Amniotic epithelial cell (primary cell): ENCODE results near the gene FSTL1.

Experiments
- DNase-seq: peaks from one replicate; pipeline ENCODE4 v3.0.0-alpha.2; 2010; ENCODE audit warnings: low read depth

The FSTL1 gene

DNA sequence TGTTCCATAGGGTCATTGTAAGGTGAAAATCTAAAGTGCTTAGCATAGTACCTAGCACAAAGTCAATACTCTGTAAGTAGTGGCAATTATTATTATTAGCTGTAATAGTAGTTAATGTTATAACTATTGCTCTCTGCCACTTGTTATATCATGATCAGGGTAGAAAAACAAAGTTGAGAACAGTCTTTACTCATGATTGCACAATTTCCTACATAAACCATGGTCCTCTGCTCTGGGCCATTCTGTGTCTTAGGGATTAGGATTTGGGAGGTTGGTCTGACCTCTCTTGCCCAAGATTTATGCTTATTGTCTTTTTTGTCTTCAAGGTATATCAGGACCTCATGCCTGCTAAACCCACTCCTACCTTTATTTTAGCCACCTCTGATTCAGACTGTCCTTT, 97.3 kb downstream of the FSTL1 start:
- peak; percentile 32 for DNase-seq

DNA sequence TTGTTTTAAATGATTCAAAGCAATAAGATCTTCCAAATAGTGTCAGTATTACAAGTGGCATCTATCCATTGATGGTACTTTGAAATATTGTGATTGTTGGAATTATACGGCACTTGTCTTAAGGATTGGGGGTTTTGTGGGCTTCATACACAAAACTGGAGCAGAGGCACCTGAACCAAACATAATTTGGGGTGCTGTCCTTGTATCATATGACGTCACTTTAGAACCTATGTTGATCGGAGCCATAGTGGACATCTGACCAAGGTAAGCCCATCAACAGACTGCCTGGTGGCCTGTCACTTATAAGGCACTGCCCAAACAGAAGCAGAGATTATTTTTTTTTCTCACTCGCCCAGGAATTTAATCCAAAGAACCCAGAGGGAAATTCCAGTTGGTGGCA, 98.8 kb downstream of the FSTL1 start:
- DNase-seq, result no peak

DNA sequence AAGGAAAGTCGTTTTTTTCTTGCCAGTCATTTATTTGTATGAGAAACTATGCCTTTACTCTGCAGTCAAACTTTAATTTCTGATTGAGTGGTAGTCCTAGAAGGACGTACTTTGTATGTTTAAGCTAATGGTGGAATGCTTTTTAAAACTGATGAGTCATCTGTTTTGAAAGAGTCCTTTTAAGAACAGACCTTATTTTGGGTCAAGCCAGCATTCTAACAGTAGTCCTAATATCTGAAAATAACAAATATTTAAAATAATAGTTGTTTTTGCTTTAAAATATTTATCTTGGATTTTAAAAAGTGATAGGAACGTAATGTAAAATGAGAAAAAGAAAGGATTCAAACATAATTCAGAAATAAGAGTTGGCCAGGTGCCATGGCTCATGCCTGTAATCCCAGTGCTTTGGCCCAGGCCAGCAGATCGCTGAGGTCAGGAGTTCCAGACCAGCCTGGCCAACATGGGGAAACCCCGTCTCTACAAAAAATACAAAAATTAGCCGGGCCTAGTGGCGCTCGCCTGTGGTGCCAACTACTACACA, 100.3 kb downstream of the FSTL1 start:
- peak; percentile 84 for DNase-seq

DNA sequence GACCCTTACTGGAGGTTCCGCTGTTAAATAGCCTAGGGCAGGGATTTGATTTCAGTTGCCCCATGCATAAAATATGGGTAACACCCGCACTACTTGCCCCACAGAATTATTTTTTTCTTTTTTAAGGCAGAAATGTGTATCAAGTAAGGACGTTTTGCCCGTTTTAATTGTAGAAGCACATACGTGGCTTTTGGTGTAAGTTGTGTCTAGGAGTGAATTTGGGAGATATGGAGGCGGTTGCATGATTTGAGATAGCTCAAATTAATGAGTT, 101.0 kb downstream of the FSTL1 start:
- no peak for DNase-seq

DNA sequence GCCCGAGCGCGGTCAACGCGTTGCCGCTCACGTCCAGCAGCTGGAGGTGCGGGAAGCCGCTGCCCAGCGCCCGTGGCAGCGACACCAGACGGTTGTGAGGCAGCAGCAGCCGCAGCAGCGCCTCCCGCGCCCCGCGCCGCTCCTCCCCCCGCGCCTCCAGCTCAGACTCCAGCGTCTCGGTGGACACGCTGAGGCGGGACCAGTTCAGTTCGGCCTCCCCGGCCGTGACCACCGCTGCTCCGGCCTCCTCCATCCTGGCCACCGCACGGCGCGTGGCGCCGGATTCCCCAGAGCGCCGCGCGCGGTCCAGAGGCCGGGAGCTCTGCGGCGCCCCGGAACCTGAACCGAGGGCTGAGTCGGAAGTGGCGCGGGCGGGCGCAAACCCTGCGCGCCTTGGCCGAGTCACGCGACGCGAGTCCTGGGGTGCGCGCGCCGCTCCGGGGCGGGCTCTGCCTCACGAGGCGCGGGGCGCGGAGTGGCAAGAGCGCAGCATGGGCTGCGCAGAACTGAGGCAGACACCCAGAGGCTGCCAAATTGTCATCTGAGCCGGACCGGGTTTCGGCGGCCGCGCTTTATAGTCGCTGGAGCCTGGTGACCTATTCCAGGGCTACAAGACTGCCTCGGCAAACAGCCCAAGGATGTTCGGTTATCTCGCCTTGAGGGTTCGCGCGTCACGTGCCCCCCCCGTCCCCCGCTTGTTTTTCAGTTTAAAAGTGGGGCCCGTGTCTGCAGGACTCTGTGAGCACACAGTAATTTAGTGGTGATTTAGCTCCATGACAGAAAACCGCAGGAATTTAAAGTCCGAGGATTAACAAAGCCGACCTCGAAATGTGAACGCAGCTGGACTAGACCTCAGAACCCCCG, 101.6 kb downstream of the FSTL1 start, which contains the start of gene LRRC58:
Gene LRRC58, minus strand, starts transcription at position 364 of the 864 bp plus-strand sequence. Its CDS starts 111 bp downstream, at position 253.
- DNase-seq, result peak; percentile 87

DNA sequence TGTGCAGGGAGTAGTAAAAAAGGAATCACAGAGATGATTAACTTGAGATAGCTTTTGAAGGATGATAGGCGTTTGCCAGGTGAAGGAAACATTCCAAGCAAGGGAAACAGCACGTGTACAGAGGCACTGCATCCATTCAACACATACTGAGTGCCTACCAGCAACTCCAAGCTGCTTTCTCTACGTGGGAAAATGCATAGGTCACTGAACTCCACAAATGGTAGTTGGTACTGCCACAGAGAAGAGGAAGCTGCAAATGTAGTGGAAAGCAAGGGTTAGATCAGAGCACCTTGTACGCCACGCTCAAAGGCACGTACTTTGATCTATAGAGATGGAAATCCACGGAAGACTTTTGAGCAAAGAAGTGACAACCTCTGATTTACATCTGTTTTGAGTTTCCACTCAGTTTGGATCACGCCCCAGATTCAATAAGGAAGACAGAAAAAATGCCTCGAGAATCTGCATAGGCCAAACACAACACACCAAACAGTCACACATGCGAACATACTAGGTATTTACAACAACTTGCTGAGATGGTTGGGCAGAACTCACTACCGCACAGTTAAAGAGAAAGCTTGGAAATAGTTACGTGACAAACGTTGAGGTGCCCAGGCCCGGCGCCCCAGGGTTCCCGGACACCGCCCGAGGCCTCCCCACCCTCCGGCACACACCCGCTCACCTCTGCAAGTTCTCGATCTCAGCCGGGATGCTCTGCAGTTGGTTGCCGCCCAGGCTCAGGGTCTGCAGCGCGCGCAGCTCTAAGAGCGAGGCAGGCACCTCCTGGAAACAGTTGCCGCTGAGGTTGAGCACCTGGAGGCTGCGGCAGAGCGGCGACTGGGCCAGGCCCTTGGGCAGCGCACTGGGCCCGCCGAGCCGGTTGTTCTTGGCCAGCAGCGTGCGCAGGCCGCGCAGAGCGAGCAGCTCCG, 102.5 kb downstream of the FSTL1 start:
- peak; percentile 8 for DNase-seq

DNA sequence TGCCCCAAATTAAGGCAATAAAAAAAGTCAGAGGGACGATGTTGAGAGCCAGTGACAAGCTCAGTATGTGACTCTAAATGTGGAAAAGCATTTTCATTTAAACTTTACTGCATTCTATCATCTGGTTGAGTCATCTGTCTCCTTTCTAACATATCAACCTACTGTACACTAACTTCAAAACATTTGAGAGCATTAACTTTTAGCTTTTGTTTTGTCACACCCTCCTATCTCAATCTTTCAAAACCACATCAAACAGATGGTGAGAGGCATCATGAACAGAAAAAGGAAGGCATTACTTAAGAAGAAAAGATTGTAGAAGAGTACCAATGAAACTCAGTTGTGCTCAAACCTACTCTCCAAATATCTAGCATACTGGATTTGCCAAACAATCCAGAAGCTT, 106.4 kb downstream of the FSTL1 start:
- peak; percentile 66 for DNase-seq
